HG03066 (cell line): ENCODE measurements around the gene CPNE5.

Source experiments
- ATAC-seq: cut with Tn5 transposase; IDR thresholded peaks from one replicate; pipeline ENCODE4 v1.9.1; 2021; ENCODE audit warnings: low read depth; ENCODE audit not compliant: unreplicated experiment

The CPNE5 gene

GRCh38 chr6:36837022-36837339 is 2.3 kb downstream of the CPNE5 start:
- ATAC-seq: no peak

- no peak for ATAC-seq
These were observed 2.9 kb downstream of the CPNE5 start for GRCh38 chr6:36836111-36837021.

- ATAC-seq: no peak
These were observed 4.5 kb downstream of the CPNE5 start for GRCh38 chr6:36834576-36835341.

GRCh38 chr6:36833182-36833789 is 6.0 kb downstream of the CPNE5 start:
- no peak for ATAC-seq

GRCh38 chr6:36832313-36832712 is 6.9 kb downstream of the CPNE5 start:
- ATAC-seq: no peak

- no peak for ATAC-seq
These were observed 8.7 kb downstream of the CPNE5 start for GRCh38 chr6:36830577-36830976.

GRCh38 chr6:36829919-36830544 is 9.2 kb downstream of the CPNE5 start:
- ATAC-seq: no peak

GRCh38 chr6:36827261-36828079 is 11.8 kb downstream of the CPNE5 start:
- ATAC-seq: no peak

GRCh38 chr6:36826520-36827227 is 12.6 kb downstream of the CPNE5 start:
- no peak for ATAC-seq

- ATAC-seq: no peak
These were observed 13.2 kb downstream of the CPNE5 start for GRCh38 chr6:36825994-36826393.

- ATAC-seq: no peak
These were observed 13.8 kb downstream of the CPNE5 start for GRCh38 chr6:36825452-36825851.

- ATAC-seq: no peak
These were observed 15.0 kb downstream of the CPNE5 start for GRCh38 chr6:36824253-36824652.

- ATAC-seq: no peak
These were observed 15.7 kb downstream of the CPNE5 start for GRCh38 chr6:36823421-36824096.

- ATAC-seq: no peak
These were observed 16.6 kb downstream of the CPNE5 start for GRCh38 chr6:36822506-36823269.

- no peak for ATAC-seq
These were observed 17.5 kb downstream of the CPNE5 start for GRCh38 chr6:36821581-36822335.

GRCh38 chr6:36820700-36821580 is 18.3 kb downstream of the CPNE5 start:
- no peak for ATAC-seq

- ATAC-seq: no peak
These were observed 20.5 kb downstream of the CPNE5 start for GRCh38 chr6:36818756-36819155.
